Endothelial cell (in vitro differentiated cells): Measurements from ENCODE around the gene MED15. TPM values are rescaled to one million over a fixed set of nuclear protein-coding genes. Genes with fewer than 3 reads are reported as not detected.

Experiments used
- DNase-seq: peaks from one replicate; pipeline ENCODE4 v3.0.0; 2021; ENCODE audit warnings: low spot score
- H3K27ac Mint-ChIP-seq: one replicate; pipeline ENCODE4 v1.8.0; 2021; ENCODE audit warnings: mixed read lengths, inconsistent platforms; ENCODE audit not compliant: unreplicated experiment
- H3K27me3 Mint-ChIP-seq: one replicate; pipeline ENCODE4 v1.8.0; 2021; ENCODE audit warnings: mild to moderate bottlenecking, moderate library complexity, mixed read lengths, inconsistent platforms; ENCODE audit not compliant: unreplicated experiment
- H3K36me3 Mint-ChIP-seq: one replicate; pipeline ENCODE4 v1.8.0; 2021; ENCODE audit warnings: mild to moderate bottlenecking, low read depth, mixed read lengths, inconsistent platforms; ENCODE audit not compliant: unreplicated experiment
- H3K4me1 Mint-ChIP-seq: one replicate; pipeline ENCODE4 v1.8.0; 2021; ENCODE audit warnings: mild to moderate bottlenecking, mixed read lengths, inconsistent platforms; ENCODE audit not compliant: unreplicated experiment
- H3K4me3 Mint-ChIP-seq: one replicate; pipeline ENCODE4 v1.8.0; 2021; ENCODE audit warnings: mild to moderate bottlenecking, mixed read lengths, inconsistent platforms; ENCODE audit not compliant: unreplicated experiment
- H3K9me3 Mint-ChIP-seq: one replicate; pipeline ENCODE4 v1.8.0; 2021; ENCODE audit warnings: mixed read lengths, inconsistent platforms; ENCODE audit not compliant: unreplicated experiment
- CTCF ChIP-seq: fragments of 200-600 bp; sonication (generic); IDR thresholded peaks from one replicate; pipeline ENCODE4 v1.5.0; 2021; ENCODE audit warnings: antibody characterized with exemption; ENCODE audit not compliant: unreplicated experiment
- total RNA-seq: library from RNA; stranded (reverse); fragmentation: NEBNext Ultra II Directional; extraction: Animal tissue kit (Norgen Biotek cat#: 25700); gene quantifications from one replicate; pipeline ENCODE4 v1.2.1, GENCODE V29; 2021; ENCODE audit not compliant: unreplicated experiment

Gene MED15
- total RNA-seq, 1 donor from 2014 or later: 165 TPM

GRCh38 chr22:20615021-20615420 is 107.6 kb downstream of the MED15 start:
- H3K4me1 Mint-ChIP-seq: peaks cover 3% of the 10 kb centered on the region
- no peaks in the 10 kb centered on the region for H3K9me3 Mint-ChIP-seq
- peaks cover 6% of the 10 kb centered on the region for H3K27me3 Mint-ChIP-seq
- H3K4me3 Mint-ChIP-seq: no peak overlapping the region
- DNase-seq: no peak
- no peak for TF ChIP-seq CTCF
- H3K36me3 Mint-ChIP-seq: no peaks in the 10 kb centered on the region
- H3K27ac Mint-ChIP-seq: no peak overlapping the region

- Mint-ChIP-seq H3K27ac (no peak overlapping the region), H3K4me3 (no peak overlapping the region), H3K27me3 (peaks cover 5% of the 10 kb centered on the region), H3K4me1 (peaks cover 3% of the 10 kb centered on the region), H3K36me3 (no peaks in the 10 kb centered on the region), H3K9me3 (no peaks in the 10 kb centered on the region)
- DNase-seq: no peak
- no peak for TF ChIP-seq CTCF
Observed at GRCh38 chr22:20615533-20616450, 108.4 kb downstream of the MED15 start.

GRCh38 chr22:20616451-20617043 is 109.1 kb downstream of the MED15 start:
- Mint-ChIP-seq H3K4me3 (no peak overlapping the region), H3K4me1 (peaks cover 3% of the 10 kb centered on the region), H3K27me3 (peaks cover 5% of the 10 kb centered on the region), H3K36me3 (no peaks in the 10 kb centered on the region), H3K27ac (no peak overlapping the region), H3K9me3 (no peaks in the 10 kb centered on the region)
- DNase-seq: no peak
- TF ChIP-seq CTCF: no peak

- TF ChIP-seq CTCF: no peak
- no peak for DNase-seq
- Mint-ChIP-seq H3K4me3 (no peak overlapping the region), H3K27ac (no peak overlapping the region), H3K9me3 (no peaks in the 10 kb centered on the region), H3K4me1 (peaks cover 3% of the 10 kb centered on the region), H3K36me3 (no peaks in the 10 kb centered on the region), H3K27me3 (peaks cover 3% of the 10 kb centered on the region)
Observed at GRCh38 chr22:20618488-20618887, 111.1 kb downstream of the MED15 start.
